NT2/D1 (cell line): ENCODE data around the gene TMEM235.

Experiments
- SUZ12 ChIP-seq: IDR thresholded peaks from 2 replicates; pipeline ENCODE4 v1.6.1; 2011; ENCODE audit not compliant: insufficient read length, insufficient read depth; ENCODE audit errors: extremely low read depth
- YY1 ChIP-seq: IDR thresholded peaks from 2 replicates; pipeline ENCODE4 v1.6.1; 2011; ENCODE audit not compliant: insufficient read length, insufficient read depth

DNA sequence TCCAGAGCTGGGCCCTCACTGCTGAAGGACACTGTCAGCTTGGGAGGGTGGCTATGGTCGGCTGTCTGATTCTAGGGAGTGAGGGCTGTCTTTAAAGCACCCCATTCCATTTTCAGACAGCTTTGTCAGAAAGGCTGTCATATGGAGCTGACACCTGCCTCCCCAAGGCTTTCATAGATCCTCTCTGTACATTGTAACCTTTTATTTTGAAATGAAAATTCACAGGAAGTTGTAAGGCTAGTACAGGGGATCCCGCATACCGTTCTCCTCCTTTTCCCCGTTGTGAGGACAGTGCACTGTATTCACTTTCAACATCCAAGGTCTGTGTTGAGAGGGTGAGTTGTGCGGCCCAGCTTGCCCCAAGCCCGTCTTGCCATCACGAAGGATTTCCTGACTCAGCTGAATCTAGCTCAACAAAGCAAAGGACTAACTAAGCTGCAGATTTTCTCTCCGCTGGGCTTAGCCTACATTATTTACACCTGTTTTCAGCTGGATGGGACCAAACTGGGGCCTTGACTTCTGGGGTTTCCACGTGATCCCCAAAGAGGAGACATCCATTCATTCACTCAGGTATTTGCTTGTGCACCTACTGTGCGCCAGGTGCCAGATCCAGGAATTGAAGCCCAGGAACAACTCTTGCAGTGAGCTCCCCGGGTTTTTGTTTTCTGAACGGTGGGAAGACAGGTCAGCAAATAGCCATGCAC, 5.2 kb upstream of the TMEM235 start:
- TF ChIP-seq SUZ12 (no peak), YY1 (no peak)
